Gastrocnemius medialis (tissue), 4 donors: Measurements from ENCODE around the gene MGMT. TPM values are rescaled to one million over a fixed set of nuclear protein-coding genes. Genes with fewer than 3 reads are reported as not detected.

Experiments
- ATAC-seq, 2 donors: fragments of 150-250 bp; one replicate each; pipeline ENCODE4 v1.9.1; 2016
- DNase-seq, 2 donors: peaks; one replicate each; pipeline ENCODE4 v3.0.0-alpha.2; 2019
- H3K27ac ChIP-seq, 4 donors: fragments of 200-600 bp; sonication (generic); 1 replicate in 1 of 4; 2 replicates in 3 of 4; pipeline ENCODE4 v1.5.1; 2016 to 2018; ENCODE audit warnings: mild to moderate bottlenecking in 2 of 4, moderate library complexity in 1 of 4
- H3K27me3 ChIP-seq, 3 donors: fragments of 200-600 bp; sonication (generic) in 2 of 3; 1 replicate in 1 of 3; 2 replicates in 2 of 3; pipeline versions ENCODE4 v1.5.1 to v1.6.0; 2016 to 2019; ENCODE audit warnings: mild to moderate bottlenecking in 1 of 3, moderate library complexity in 1 of 3
- H3K36me3 ChIP-seq, 2 donors: fragments of 200-600 bp; sonication (generic) in 1 of 2; one replicate each; pipeline ENCODE4 v1.5.1; 2017 to 2018
- H3K4me1 ChIP-seq, 2 donors: fragments of 200-600 bp; sonication (generic) in 1 of 2; one replicate each; pipeline ENCODE4 v1.5.1; 2016 to 2017; ENCODE audit warnings: mild to moderate bottlenecking in 2 of 2
- H3K4me3 ChIP-seq, 4 donors: fragments of 200-600 bp; sonication (generic) in 3 of 4; 1 replicate in 1 of 4; 2 replicates in 3 of 4; pipeline ENCODE4 v1.5.1; 2016 to 2019; ENCODE audit warnings: mild to moderate bottlenecking in 2 of 4
- H3K9me3 ChIP-seq, 3 donors: fragments of 200-600 bp; sonication (generic) in 2 of 3; 1 replicate in 1 of 3; 2 replicates in 2 of 3; pipeline ENCODE4 v1.5.1; 2016 to 2019
- CTCF ChIP-seq, 5 experiments: fragments of 450-650 bp in 3 of 5; fragments of 200-600 bp in 2 of 5; sonication (generic) in 2 of 5; IDR thresholded peaks in 4 of 5; conservative IDR thresholded peaks in 1 of 5; 1 replicate in 4 of 5; 2 replicates in 1 of 5; pipeline ENCODE4 v1.5.1; 2016 to 2019; ENCODE audit warnings: antibody characterized with exemption in 5 of 5, mild to moderate bottlenecking in 3 of 5, moderate library complexity in 3 of 5
- POLR2A ChIP-seq, 2 donors: fragments of 450-650 bp; IDR thresholded peaks; one replicate each; pipeline ENCODE4 v1.6.1; 2017; ENCODE audit warnings: antibody characterized with exemption in 2 of 2, mild to moderate bottlenecking in 2 of 2, moderate library complexity in 2 of 2
- in situ Hi-C, 4 donors: fragments of 200-750 bp; cut with MboI; loops; one replicate each; pipeline versions ENCODE4 v1.15.0 to v1.8.0; 2017; ENCODE audit warnings: low sequenced_read_pairs in 4 of 4
- intact Hi-C: fragments of 100-400 bp; cut with DNase I; formaldehyde crosslinking; loops from one replicate; pipeline ENCODE4 v1.15.1; 2023; ENCODE audit warnings: low total_unique reads
- total RNA-seq, 4 donors: library from RNA; depleted of rRNA; stranded (reverse); fragments of >200 nt; gene quantifications; one replicate each; pipeline versions ENCODE4 v1.1.0 to v1.2.3, GENCODE V29; 2016

The MGMT gene
- total RNA-seq, 4 donors from 2014 or later = 8.9 to 20.7 (median 17.1) TPM

DNA sequence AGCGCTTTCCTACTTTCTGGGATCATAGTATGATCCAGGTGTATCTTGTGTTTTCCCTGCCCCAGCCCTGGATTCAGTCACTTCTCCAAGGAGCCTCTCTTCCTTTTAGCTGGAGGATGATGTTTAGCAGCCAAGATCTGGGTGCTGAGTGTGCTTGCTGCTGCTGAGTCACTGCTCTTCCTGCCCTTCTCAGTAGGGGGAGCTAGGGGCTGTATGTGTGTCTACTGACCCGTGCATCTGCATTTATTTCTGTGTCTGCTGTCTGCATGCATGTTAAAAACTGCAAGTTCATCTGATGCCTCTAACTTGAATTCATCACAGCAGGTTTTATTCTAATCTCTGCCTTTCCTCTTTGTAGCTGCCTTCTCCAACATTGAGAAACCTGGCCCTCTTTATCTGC, 31.6 kb downstream of the MGMT start:
- in situ Hi-C loops = no loop called here

DNA sequence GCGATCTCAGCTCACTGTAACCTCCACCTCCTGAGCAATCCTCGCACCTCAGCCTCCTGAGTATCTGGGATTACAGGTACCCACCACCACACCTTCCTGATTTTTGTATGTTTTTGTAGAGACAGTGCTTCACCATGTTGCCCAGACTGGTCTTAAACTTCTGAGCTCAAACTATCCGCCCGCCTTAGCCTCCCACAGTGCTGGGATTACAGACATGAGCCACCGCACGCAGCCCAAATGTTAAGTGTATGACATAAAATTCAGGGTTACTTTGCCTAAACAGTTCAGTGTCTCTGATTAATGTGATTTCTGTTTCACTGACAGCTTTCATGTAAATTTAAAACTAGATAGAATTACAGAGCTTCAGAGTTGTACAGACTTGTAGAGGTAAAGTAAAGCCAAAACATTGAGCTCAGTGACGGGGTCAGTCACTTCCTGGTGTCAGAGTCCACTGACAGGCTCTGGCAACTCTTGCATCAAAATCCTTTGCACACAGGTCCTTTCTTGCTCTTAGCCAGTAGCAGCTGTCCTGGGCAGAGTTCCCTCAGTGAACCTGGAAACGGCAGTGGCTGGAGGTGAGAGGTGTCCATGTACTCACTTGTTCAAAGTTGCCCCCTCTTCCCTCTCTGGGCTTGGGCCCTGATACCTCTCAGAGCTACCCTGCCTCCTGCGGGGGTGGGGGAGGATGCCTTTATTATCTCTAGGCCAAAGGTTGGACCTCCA, 33.7 kb downstream of the MGMT start:
- in situ Hi-C loops (no loop called here), intact Hi-C loops (no loop called here)
- H3K9me3 ChIP-seq = no peaks in the 10 kb centered on the region
- no peak overlapping the region for H3K27ac ChIP-seq
- DNase-seq (no peak), ATAC-seq (no peak)
- peaks cover 0 to 2% of the 10 kb centered on the region in 2 donors for H3K4me1 ChIP-seq
- H3K36me3 ChIP-seq = no peaks in the 10 kb centered on the region
- no peak overlapping the region for H3K4me3 ChIP-seq
- no peaks in the 10 kb centered on the region for H3K27me3 ChIP-seq
- TF ChIP-seq CTCF (IDR thresholded peaks at IDR 0.05 in 4 of 5, conservative IDR thresholded peaks at IDR 0.05 in 1 of 5) (no peak), POLR2A (IDR thresholded peaks at IDR 0.05) (no peak)

More for the DNA sequence above, 31.6 kb downstream of the MGMT start:
- no peak overlapping the region for H3K27ac ChIP-seq
- H3K36me3 ChIP-seq = no peaks in the 10 kb centered on the region
- ATAC-seq = no peak
- H3K9me3 ChIP-seq = no peaks in the 10 kb centered on the region
- H3K4me1 ChIP-seq = peaks cover 0 to 4% of the 10 kb centered on the region in 2 donors
- no peak for TF ChIP-seq CTCF (IDR thresholded peaks at IDR 0.05 in 4 of 5, conservative IDR thresholded peaks at IDR 0.05 in 1 of 5)
- TF ChIP-seq POLR2A (IDR thresholded peaks at IDR 0.05) = no peak
- no peaks in the 10 kb centered on the region for H3K27me3 ChIP-seq
- no peak for DNase-seq
- intact Hi-C loops = no loop called here
- no peak overlapping the region for H3K4me3 ChIP-seq

DNA sequence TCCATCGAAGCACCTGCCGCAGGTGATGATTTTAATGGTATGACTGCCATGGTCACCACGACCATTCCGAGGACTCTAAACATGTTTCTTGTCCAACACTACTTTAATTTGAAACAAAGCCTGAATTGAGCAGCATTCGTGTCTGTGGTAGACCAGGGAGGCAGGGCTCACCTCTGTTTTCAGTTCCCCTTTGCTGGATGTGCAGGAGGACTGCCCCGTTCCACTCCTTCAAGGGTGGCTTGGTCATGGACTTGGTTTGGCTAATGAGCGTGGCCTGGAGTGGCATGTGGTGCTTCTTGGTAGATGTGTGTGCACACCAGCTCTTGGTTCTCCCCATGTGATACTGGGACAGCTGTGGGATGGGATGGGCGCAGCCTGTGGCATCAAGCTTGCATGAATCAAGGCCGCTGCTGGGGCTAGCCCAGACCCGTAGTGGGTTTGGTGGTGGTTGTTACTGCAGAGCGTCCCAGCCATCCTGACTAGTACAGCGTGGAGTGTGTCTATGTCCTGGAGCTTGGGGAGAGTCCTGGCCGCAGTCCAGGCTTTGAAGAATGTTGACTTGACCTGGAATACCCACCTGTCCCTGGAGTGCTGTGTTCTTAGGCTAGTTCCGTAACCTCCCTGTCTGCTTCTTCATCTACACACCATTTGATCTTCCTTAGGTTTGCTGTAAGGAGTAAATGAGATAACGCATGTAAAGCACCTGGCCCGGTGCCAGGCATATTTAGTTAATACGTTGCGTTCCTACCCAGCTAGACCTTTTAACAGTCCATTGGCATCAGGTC, 34.8 kb downstream of the MGMT start:
- ATAC-seq = no peak
- in situ Hi-C loops = no loop called here

GRCh38 chr10:129502448-129502847, 35.4 kb downstream of the MGMT start:
- Histone ChIP-seq H3K4me1 (no peaks in the 10 kb centered on the region), H3K9me3 (no peaks in the 10 kb centered on the region), H3K36me3 (no peaks in the 10 kb centered on the region), H3K27ac (no peak overlapping the region), H3K27me3 (no peaks in the 10 kb centered on the region), H3K4me3 (no peak overlapping the region)
- DNase-seq = no peak
- in situ Hi-C loops = no loop called here
- no peak for ATAC-seq
- intact Hi-C loops = no loop called here
- TF ChIP-seq CTCF (IDR thresholded peaks at IDR 0.05 in 4 of 5, conservative IDR thresholded peaks at IDR 0.05 in 1 of 5) (no peak), POLR2A (IDR thresholded peaks at IDR 0.05) (no peak)

More for the DNA sequence above, 34.8 kb downstream of the MGMT start:
- TF ChIP-seq POLR2A (IDR thresholded peaks at IDR 0.05) (no peak), CTCF (IDR thresholded peaks at IDR 0.05 in 4 of 5, conservative IDR thresholded peaks at IDR 0.05 in 1 of 5) (no peak)
- Histone ChIP-seq H3K4me1 (no peaks in the 10 kb centered on the region), H3K36me3 (no peaks in the 10 kb centered on the region), H3K4me3 (no peak overlapping the region), H3K27me3 (no peaks in the 10 kb centered on the region), H3K27ac (no peak overlapping the region), H3K9me3 (no peaks in the 10 kb centered on the region)
- intact Hi-C loops = no loop called here
- no peak for DNase-seq
